IMR-90 (cell line): ENCODE results near the gene OVOL3. TPM values are rescaled to one million over a fixed set of nuclear protein-coding genes. Genes with fewer than 3 reads are reported as not detected.
"Not testable (repeated sequence)": the region's sequence is repeated elsewhere in the genome, so short reads cannot be mapped to it uniquely, and the experiment has no call there.

Experiments
- ATAC-seq: fragments of 200-7000 bp; cut with Tn5 transposase; 2 replicates; pipeline ENCODE4 v1.9.1; 2020; ENCODE audit warnings: low read depth, mild to moderate bottlenecking, moderate library complexity
- BruUV-seq: library from RNA; stranded (reverse); fragments of 400-500 nt; replicated peaks from 2 replicates; lab custom pipeline; 2021; lab: Mats Ljungman, UMichigan
- CTCF ChIA-PET: fragments of 300-600 bp; formaldehyde crosslinking; extraction: SDS; loops from one replicate; lab custom pipeline; 2021; ENCODE audit warnings: antibody characterized with exemption; lab: Yijun Ruan, JAX
- POLR2A ChIA-PET: fragments of 300-600 bp; sonication (Branson Sonifier 250); formaldehyde crosslinking; loops from one replicate; lab custom pipeline; 2022; ENCODE audit warnings: antibody characterized with exemption; ENCODE audit not compliant: unreplicated experiment; lab: Charles Lee
- DNase-seq: peaks from one replicate; pipeline ENCODE4 v3.0.0; 2013
- H2AFZ ChIP-seq: replicated peaks from 2 replicates; pipeline ENCODE3; 2013; ENCODE audit warnings: low read length, mild to moderate bottlenecking; ENCODE audit not compliant: poor library complexity
- H2AK5ac ChIP-seq: 2 replicates; pipeline ENCODE4 v1.6.1; 2013; ENCODE audit warnings: low read depth, low read length, inconsistent platforms
- H2AK9ac ChIP-seq: replicated peaks from 2 replicates; pipeline ENCODE3; 2013; ENCODE audit warnings: mild to moderate bottlenecking, low read depth, low read length, moderate library complexity; ENCODE audit not compliant: poor library complexity
- H2BK120ac ChIP-seq: 2 replicates; pipeline ENCODE4 v1.6.1; 2013; ENCODE audit warnings: low read depth, low read length, inconsistent platforms
- H2BK15ac ChIP-seq: 3 replicates; pipeline ENCODE4 v1.6.1; 2013; ENCODE audit warnings: low read depth, low read length, inconsistent platforms
- H2BK20ac ChIP-seq: 2 replicates; pipeline ENCODE4 v1.6.1; 2013; ENCODE audit warnings: low read depth, mild to moderate bottlenecking, inconsistent platforms, low read length, moderate library complexity
- H2BK5ac ChIP-seq: 2 replicates; pipeline ENCODE4 v1.6.1; 2013; ENCODE audit warnings: mild to moderate bottlenecking, low read depth, low read length, inconsistent platforms; ENCODE audit not compliant: poor library complexity, severe bottlenecking
- H3K14ac ChIP-seq: replicated peaks from 2 replicates; pipeline ENCODE4 v1.6.1; 2013; ENCODE audit warnings: low read depth, low read length, inconsistent platforms
- H3K18ac ChIP-seq: 2 replicates; pipeline ENCODE4 v1.6.1; 2013; ENCODE audit warnings: low read depth, low read length, control low read depth
- H3K23ac ChIP-seq: 2 replicates; pipeline ENCODE4 v1.6.1; 2013; ENCODE audit warnings: low read depth, low read length, inconsistent platforms
- H3K27ac ChIP-seq: 2 replicates; pipeline ENCODE4 v1.5.1; 2013; ENCODE audit warnings: mild to moderate bottlenecking, control low read depth, low read length; ENCODE audit not compliant: insufficient read depth
- H3K27me3 ChIP-seq: 2 replicates; pipeline ENCODE4 v1.6.1; 2013; ENCODE audit warnings: low read length; ENCODE audit not compliant: control insufficient read depth, insufficient read depth
- H3K36me3 ChIP-seq: 2 replicates; pipeline ENCODE4 v1.6.1; 2013; ENCODE audit warnings: low read length, mixed read lengths; ENCODE audit not compliant: control insufficient read depth, insufficient read depth
- H3K4ac ChIP-seq: 2 replicates; pipeline ENCODE4 v1.6.1; 2013; ENCODE audit warnings: low read depth, low read length, inconsistent platforms
- H3K4me1 ChIP-seq: 2 replicates; pipeline ENCODE4 v1.6.1; 2013; ENCODE audit warnings: low read length, mixed read lengths; ENCODE audit not compliant: control insufficient read depth, insufficient read depth
- H3K4me2 ChIP-seq: 2 replicates; pipeline ENCODE4 v1.6.1; 2013; ENCODE audit warnings: low read depth, mild to moderate bottlenecking, control low read depth, low read length, moderate library complexity
- H3K4me3 ChIP-seq: 2 replicates; pipeline ENCODE4 v1.5.1; 2013; ENCODE audit warnings: low read depth, mild to moderate bottlenecking, control low read depth, low read length, moderate library complexity; ENCODE audit not compliant: insufficient read depth
- H3K56ac ChIP-seq: 2 replicates; pipeline ENCODE4 v1.6.1; 2013; ENCODE audit warnings: low read length, inconsistent platforms; ENCODE audit not compliant: insufficient read depth; ENCODE audit errors: extremely low read depth
- H3K79me1 ChIP-seq, 2 experiments: 2 replicates each; pipeline ENCODE4 v1.6.1; 2013; ENCODE audit warnings: low read length in 2 of 2, inconsistent platforms in 1 of 2, low read depth in 1 of 2
- H3K9ac ChIP-seq: 2 replicates; pipeline ENCODE4 v1.6.1; 2013; ENCODE audit warnings: low read depth, low read length, control low read depth
- H3K9me1 ChIP-seq: 2 replicates; pipeline ENCODE4 v1.6.1; 2013; ENCODE audit warnings: low read length, inconsistent platforms; ENCODE audit not compliant: insufficient read depth
- H3K9me3 ChIP-seq: 2 replicates; pipeline ENCODE4 v1.6.1; 2013; ENCODE audit warnings: low read length; ENCODE audit not compliant: control insufficient read depth, insufficient read depth
- H4K20me1 ChIP-seq: 2 replicates; pipeline ENCODE4 v1.6.1; 2013; ENCODE audit warnings: low read length, inconsistent platforms; ENCODE audit not compliant: insufficient read depth
- H4K5ac ChIP-seq: 2 replicates; pipeline ENCODE4 v1.6.1; 2013; ENCODE audit warnings: mild to moderate bottlenecking, low read depth, low read length, control low read depth
- H4K8ac ChIP-seq, 2 experiments: 2 replicates each; pipeline ENCODE4 v1.6.1; 2013; ENCODE audit warnings: low read depth in 2 of 2, low read length in 2 of 2, control low read depth in 1 of 2, inconsistent platforms in 1 of 2
- H4K91ac ChIP-seq: 2 replicates; pipeline ENCODE4 v1.6.1; 2013; ENCODE audit warnings: low read depth, low read length, inconsistent platforms; ENCODE audit not compliant: insufficient read depth
- WGBS, 2 experiments: methylation state at CpG; one replicate each; pipeline versions ENCODE4 v1.1.5 to v1.1.7; 2013; ENCODE audit warnings: missing lambda C conversion rate in 2 of 2; ENCODE audit not compliant: insufficient read length in 1 of 2; ENCODE audit errors: extremely low coverage in 2 of 2; 5-methylcytosine and 5-hydroxymethylcytosine counted together
- dilution Hi-C: fragments of 300-500 bp; cut with HindIII; formaldehyde crosslinking; loops from one replicate; pipeline ENCODE4 v1.14.3; 2018; ENCODE audit warnings: low sequenced_read_pairs; ENCODE audit not compliant: unreplicated experiment
- in situ Hi-C: fragments of 300-500 bp; cut with MboI; formaldehyde crosslinking; loops from 3 replicates; pipeline ENCODE4 v1.14.3; 2019; ENCODE audit warnings: low sequenced_read_pairs, inconsistent platforms, mixed read lengths
- intact Hi-C: fragments of 100-400 bp; cut with micrococcal nuclease; formaldehyde crosslinking; loops from 2 replicates; pipeline ENCODE4 v1.10.0; 2022
- polyA plus RNA-seq, 3 experiments: library from polyadenylated mRNA; depleted of rRNA; stranded (reverse); fragments of >200 nt; gene quantifications; 2 replicates each; pipeline ENCODE4 v1.2.3, GENCODE V29; 2012; ENCODE audit warnings: low replicate concordance in 1 of 3
- total RNA-seq: library from RNA; depleted of rRNA; stranded (reverse); fragments of >200 nt; gene quantifications from 2 replicates; pipeline ENCODE4 v1.2.3, GENCODE V29; 2012

The OVOL3 gene
- total and polyA plus RNA-seq, 2 of the 4 experiments (the other 2 are of a cell fraction) = not detected

GRCh38 chr19:36068810-36069499 lies 42.0 kb upstream of the OVOL3 start:
- CTCF ChIA-PET, intact Hi-C loops, H3K4me1 ChIP-seq, H3K27me3 ChIP-seq, H2BK120ac ChIP-seq, H3K4me3 ChIP-seq, H2BK15ac ChIP-seq, H4K91ac ChIP-seq, in situ Hi-C loops, H4K8ac ChIP-seq, H3K27ac ChIP-seq, H3K9ac ChIP-seq, H3K18ac ChIP-seq, DNase-seq, H2BK5ac ChIP-seq, BruUV-seq, H2AFZ ChIP-seq, POLR2A ChIA-PET, H3K56ac ChIP-seq, dilution Hi-C loops, H3K9me3 ChIP-seq, H2AK5ac ChIP-seq, H3K4me2 ChIP-seq, H3K14ac ChIP-seq, H2BK20ac ChIP-seq, H4K5ac ChIP-seq, H3K4ac ChIP-seq, ATAC-seq, H3K23ac ChIP-seq, H2AK9ac ChIP-seq: not testable (repeated sequence)
- peaks cover 12% of the 10 kb centered on the region for H3K36me3 ChIP-seq
- no CpG with 5 or more reads among the region's 57 CpGs for WGBS, 2 experiments
- H4K20me1 ChIP-seq = peaks cover 29% of the 10 kb centered on the region; the same call in 1 of the 2 replicates
- H3K79me1 ChIP-seq = peaks cover 15 to 31% of the 10 kb centered on the region in 2 experiments
- peaks cover 14% of the 10 kb centered on the region; the same call in 1 of the 2 replicates for H3K9me1 ChIP-seq
